K562 (cell line): Measurements from ENCODE around the gene SCARF2. TPM values are rescaled to one million over a fixed set of nuclear protein-coding genes. Genes with fewer than 3 reads are reported as not detected.
A peak's percentile ranks its signal among the peaks of the same experiment; 100 is the strongest.

Experiments used
- ATAC-seq: fragments of 200-7000 bp; cut with Tn5 transposase; 3 replicates; pipeline ENCODE4 v1.9.1; 2020; ENCODE audit warnings: moderate library complexity
- BruUV-seq: library from RNA; stranded (reverse); fragments of 400-500 nt; replicated peaks from 2 replicates; lab custom pipeline; 2021; lab: Mats Ljungman, UMichigan
- CTCF ChIA-PET: fragments of 300-600 bp; formaldehyde crosslinking; extraction: SDS; loops from one replicate; lab custom pipeline; 2021; ENCODE audit warnings: low intra/inter-chr PET ratio; lab: Yijun Ruan, JAX
- POLR2A ChIA-PET: fragments of 300-600, 350-650 bp; sonication (Branson Sonifier 250); formaldehyde crosslinking; extraction: SDS; loops from one replicate; lab custom pipeline; 2021; ENCODE audit warnings: antibody characterized with exemption, inconsistent platforms; lab: Yijun Ruan, JAX
- DNase-seq, 4 experiments: peaks; one replicate each; pipeline versions ENCODE4 v3.0.0 to v3.0.0-alpha.2; 2011 to 2018; ENCODE audit warnings: low spot score in 3 of 4, mixed read lengths in 3 of 4; ENCODE audit errors: extremely low read depth in 1 of 4
- FAIRE-seq: peaks from 2 replicates; lab custom pipeline; 2011; peaks lifted over from hg19 to GRCh38; lab: Jason Lieb, UNC
- H2AFZ ChIP-seq: 2 replicates; pipeline ENCODE4 v1.6.0; 2011; ENCODE audit warnings: low read depth, low read length, control low read depth, inconsistent platforms
- H3K27ac ChIP-seq: fragments of 200-600 bp; 3 replicates; pipeline ENCODE4 v1.8.0; 2011; ENCODE audit warnings: low read depth, mild to moderate bottlenecking, control low read depth, inconsistent platforms, low read length, moderate library complexity, mixed read lengths; ENCODE audit errors: extremely low read depth
- H3K27me3 ChIP-seq, 2 experiments: fragments of 300-600 bp in 1 of 2; 2 replicates in 1 of 2; 3 replicates in 1 of 2; pipeline versions ENCODE4 v1.6.0 to v1.8.0; 2011; ENCODE audit warnings: inconsistent platforms in 2 of 2, low read length in 2 of 2, mild to moderate bottlenecking in 1 of 2, mixed read lengths in 1 of 2, moderate library complexity in 1 of 2; ENCODE audit not compliant: control insufficient read depth in 2 of 2, insufficient read depth in 2 of 2
- H3K36me3 ChIP-seq: fragments of 300-600 bp; 3 replicates; pipeline ENCODE4 v1.8.0; 2011; ENCODE audit warnings: mild to moderate bottlenecking, low read length, inconsistent platforms; ENCODE audit not compliant: control insufficient read depth, insufficient read depth
- H3K4me1 ChIP-seq, 2 experiments: fragments of 200-600 bp in 1 of 2; replicated peaks in 1 of 2; 2 replicates in 1 of 2; 3 replicates in 1 of 2; pipeline versions ENCODE4 v1.5.1 to v1.8.0; 2011; ENCODE audit warnings: inconsistent platforms in 2 of 2, low read length in 2 of 2, mild to moderate bottlenecking in 1 of 2, mixed read lengths in 1 of 2, moderate library complexity in 1 of 2; ENCODE audit not compliant: control insufficient read depth in 2 of 2, insufficient read depth in 2 of 2
- H3K4me2 ChIP-seq: 2 replicates; pipeline ENCODE4 v1.6.1; 2011; ENCODE audit warnings: low read length, control low read depth, inconsistent platforms, mixed read lengths; ENCODE audit not compliant: insufficient read depth
- H3K4me3 ChIP-seq: fragments of 200-600 bp; sonication (generic), shearing (Covaris generic); 2 replicates; pipeline ENCODE4 v1.5.1; 2016; ENCODE audit warnings: control low read depth, inconsistent platforms
- H3K79me2 ChIP-seq: fragments of 200-600 bp; 3 replicates; pipeline ENCODE4 v1.8.0; 2011; ENCODE audit warnings: low read length, inconsistent platforms; ENCODE audit not compliant: control insufficient read depth, insufficient read depth
- H3K9ac ChIP-seq, 2 experiments: 2 replicates each; pipeline versions ENCODE4 v1.6.0 to v1.6.1; 2011; ENCODE audit warnings: low read depth in 2 of 2, low read length in 2 of 2, control low read depth in 1 of 2, inconsistent platforms in 1 of 2, mild to moderate bottlenecking in 1 of 2, mixed read lengths in 1 of 2; ENCODE audit not compliant: insufficient read depth in 1 of 2
- H3K9me1 ChIP-seq: one replicate; pipeline ENCODE4 v1.6.0; 2011; ENCODE audit warnings: inconsistent platforms, mild to moderate bottlenecking, low read length, moderate library complexity; ENCODE audit not compliant: control insufficient read depth, insufficient read depth
- H3K9me3 ChIP-seq: replicated peaks from 2 replicates; pipeline ENCODE4 v1.5.1; 2011; ENCODE audit warnings: low read depth, low read length, inconsistent platforms; ENCODE audit not compliant: control insufficient read depth, insufficient read depth
- H4K20me1 ChIP-seq: replicated peaks from 2 replicates; pipeline ENCODE4 v1.6.1; 2011; ENCODE audit warnings: low read length, inconsistent platforms, mixed read lengths; ENCODE audit not compliant: control insufficient read depth, insufficient read depth
- BRCA1 ChIP-seq, 2 experiments: fragments of 450-650 bp in 1 of 2; sonication (generic) in 1 of 2; formaldehyde crosslinking in 1 of 2; IDR thresholded peaks; 2 replicates each; pipeline versions ENCODE4 v1.5.0 to v1.6.1; 2017 to 2020; ENCODE audit warnings: mild to moderate bottlenecking in 1 of 2, missing genetic modification reagents in 1 of 2
- CBX3 ChIP-seq, 2 experiments: IDR thresholded peaks; 1 replicate in 1 of 2; 2 replicates in 1 of 2; pipeline ENCODE4 v1.6.1; 2012; ENCODE audit warnings: inconsistent platforms in 2 of 2, low read length in 2 of 2, borderline replicate concordance in 1 of 2, control low read depth in 1 of 2
- CREB3 ChIP-seq: fragments of 450-650 bp; conservative IDR thresholded peaks from 2 replicates; pipeline ENCODE4 v1.6.1; 2016; ENCODE audit warnings: missing genetic modification characterization, low read depth, mild to moderate bottlenecking, missing compliant biosample characterization, moderate library complexity
- DMBX1 ChIP-seq: fragments of 250-450 bp; sonication (Bioruptor Pico); IDR thresholded peaks from 2 replicates; pipeline ENCODE4 v1.8.0; 2022; ENCODE audit warnings: inconsistent platforms, mild to moderate bottlenecking, moderate library complexity, borderline replicate concordance
- HDAC6 ChIP-seq: IDR thresholded peaks from 2 replicates; pipeline ENCODE4 v1.6.1; 2012; ENCODE audit warnings: low read depth, mild to moderate bottlenecking, control low read depth, inconsistent platforms, low read length, moderate library complexity
- KLF1 ChIP-seq: fragments of 450-650 bp; IDR thresholded peaks from 2 replicates; pipeline ENCODE4 v1.6.1; 2016; ENCODE audit warnings: missing genetic modification characterization, missing compliant biosample characterization
- NFE2 ChIP-seq: IDR thresholded peaks from 2 replicates; pipeline ENCODE4 v1.6.1; 2014; ENCODE audit warnings: antibody characterized with exemption, low read depth
- NKRF ChIP-seq: fragments of 450-650 bp; IDR thresholded peaks from 2 replicates; pipeline ENCODE4 v1.6.1; 2016; ENCODE audit warnings: borderline replicate concordance
- SAP30 ChIP-seq: fragments of 200-600 bp; sonication (generic); IDR thresholded peaks from 2 replicates; pipeline ENCODE4 v1.6.1; 2012; ENCODE audit warnings: borderline replicate concordance, low read depth, mild to moderate bottlenecking, moderate library complexity, low read length, control low read depth, inconsistent platforms; ENCODE audit not compliant: insufficient read depth, poor library complexity, severe bottlenecking
- SMAD1 ChIP-seq: fragments of 150-350 bp; IDR thresholded peaks from 2 replicates; pipeline ENCODE4 v1.6.1; 2014; ENCODE audit warnings: low read length, low read depth; ENCODE audit not compliant: partially characterized antibody
- TOE1 ChIP-seq, 2 experiments: fragments of 450-650 bp in 1 of 2; sonication (generic) in 1 of 2; formaldehyde crosslinking in 1 of 2; IDR thresholded peaks; 2 replicates each; pipeline versions ENCODE4 v1.7.1 to v1.8.0; 2016 to 2022; ENCODE audit warnings: borderline replicate concordance in 2 of 2, mild to moderate bottlenecking in 2 of 2, antibody characterized with exemption in 1 of 2, inconsistent platforms in 1 of 2, low read depth in 1 of 2, missing genetic modification reagents in 1 of 2, moderate library complexity in 1 of 2
- ZNF311 ChIP-seq: fragments of 250-450 bp; sonication (Bioruptor Pico); IDR thresholded peaks from 2 replicates; pipeline ENCODE4 v1.4.0; 2020; ENCODE audit warnings: mild to moderate bottlenecking, moderate library complexity
- ZNF699 ChIP-seq: fragments of 250-450 bp; sonication (Bioruptor Pico); IDR thresholded peaks from 2 replicates; pipeline ENCODE4 v1.8.0; 2021; ENCODE audit warnings: mild to moderate bottlenecking, moderate library complexity; ENCODE audit not compliant: insufficient replicate concordance
- ZNF76 ChIP-seq: fragments of 250-450 bp; sonication (Bioruptor Pico); IDR thresholded peaks from 2 replicates; pipeline ENCODE4 v1.4.0; 2020; ENCODE audit warnings: mild to moderate bottlenecking, moderate library complexity, borderline replicate concordance
- WGBS: fragments of 100-300 bp; shearing (Covaris generic); methylation state at CpG from one replicate; pipeline ENCODE4 v1.1.6; 2016; ENCODE audit warnings: low coverage, mixed read lengths; ENCODE audit not compliant: insufficient coverage; ENCODE audit errors: missing lambda C conversion rate; 5-methylcytosine and 5-hydroxymethylcytosine counted together
- in situ Hi-C: fragments of 300-500 bp; cut with MboI; formaldehyde crosslinking; loops from 4 replicates; pipeline ENCODE4 v1.15.0; 2018; ENCODE audit warnings: inconsistent platforms, mixed read lengths
- intact Hi-C: fragments of 100-400 bp; cut with micrococcal nuclease; formaldehyde crosslinking; loops from 2 replicates; pipeline ENCODE4 v1.14.2; 2022
- polyA plus RNA-seq, 8 experiments: library from polyadenylated mRNA; depleted of rRNA in 4 of 8; stranded (reverse) in 5 of 8; unstranded in 3 of 8; fragments of >200 nt; fragmentation: Nextera tagmentation in 2 of 8; fragmentation: Illumina TruSeq in 1 of 8; extraction: Ambion mirVana in 2 of 8; extraction: Trizol in 1 of 8; gene quantifications; 2 replicates each; pipeline versions ENCODE4 v1.2.1 to v1.2.3, GENCODE V29; 2011 to 2014; ENCODE audit warnings: inconsistent platforms in 1 of 8, missing spikeins in 1 of 8
- total RNA-seq, 7 experiments: library from RNA; depleted of rRNA in 6 of 7; stranded (reverse); fragments of >200 nt in 6 of 7; fragmentation: Illumina TruSeq in 2 of 7; extraction: Trizol in 2 of 7; gene quantifications; 2 replicates each; pipeline versions ENCODE4 v1.2.1 to v1.2.3, GENCODE V29; 2011 to 2021; ENCODE audit warnings: low replicate concordance in 1 of 7
- TF ChIP-seq, protein P1 (sequence below): sonication (generic); formaldehyde crosslinking; IDR thresholded peaks from 2 replicates; pipeline ENCODE4 v1.8.0; 2022; ENCODE audit warnings: mild to moderate bottlenecking, missing genetic modification reagents

The SCARF2 gene
- total and polyA plus RNA-seq, 9 of the 15 experiments (the other 6 are each of a cell fraction or from before 2014, with no cell fraction given), result 0.06 to 0.32 (median 0.21) TPM; not detected in 5

- no peak for TF ChIP-seq ZNF76
- no peak for TF ChIP-seq CREB3
- TF ChIP-seq KLF1, result 0 out of 2 replicates have a peak, but pooled peaks have one; percentile 15
- TF ChIP-seq SAP30, result no peak
- TF ChIP-seq CBX3 (IDR thresholded peaks at IDR 0.05; ENCODE audit: borderline replicate concordance in 1 of 2, low read length in 2 of 2), result peak in 1 of 2 experiments; percentile 58; a peak in 1 of 3 replicates
- TF ChIP-seq HDAC6, result 0 out of 2 replicates have a peak, but pooled peaks have one; percentile 66
- TF ChIP-seq TOE1 (IDR thresholded peaks at IDR 0.05; ENCODE audit: borderline replicate concordance), result no peak
- no peak for TF ChIP-seq TOE1 (CRISPR knock-in tag; IDR thresholded peaks at IDR 0.05; ENCODE audit: borderline replicate concordance, low read depth)
These were observed 47.2 kb downstream of the SCARF2 start (continued) for GRCh38 chr22:20390394-20390907.

- intact Hi-C loops, result no loop called here
- 5% methylated on average over 6 of the region's 6 CpGs for WGBS
- TF ChIP-seq NKRF (no peak), NFE2 (no peak), SMAD1 (no peak), ZNF699 (CRISPR knock-in tag) (peak; percentile 58), ZNF311 (CRISPR knock-in tag) (no peak), DMBX1 (CRISPR knock-in tag) (no peak), BRCA1 (IDR thresholded peaks at IDR 0.05) (no peak), BRCA1 (CRISPR knock-in tag; IDR thresholded peaks at IDR 0.05) (no peak)
- TF ChIP-seq, protein P1, sequence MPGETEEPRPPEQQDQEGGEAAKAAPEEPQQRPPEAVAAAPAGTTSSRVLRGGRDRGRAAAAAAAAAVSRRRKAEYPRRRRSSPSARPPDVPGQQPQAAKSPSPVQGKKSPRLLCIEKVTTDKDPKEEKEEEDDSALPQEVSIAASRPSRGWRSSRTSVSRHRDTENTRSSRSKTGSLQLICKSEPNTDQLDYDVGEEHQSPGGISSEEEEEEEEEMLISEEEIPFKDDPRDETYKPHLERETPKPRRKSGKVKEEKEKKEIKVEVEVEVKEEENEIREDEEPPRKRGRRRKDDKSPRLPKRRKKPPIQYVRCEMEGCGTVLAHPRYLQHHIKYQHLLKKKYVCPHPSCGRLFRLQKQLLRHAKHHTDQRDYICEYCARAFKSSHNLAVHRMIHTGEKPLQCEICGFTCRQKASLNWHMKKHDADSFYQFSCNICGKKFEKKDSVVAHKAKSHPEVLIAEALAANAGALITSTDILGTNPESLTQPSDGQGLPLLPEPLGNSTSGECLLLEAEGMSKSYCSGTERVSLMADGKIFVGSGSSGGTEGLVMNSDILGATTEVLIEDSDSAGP, result no peak
These were observed 48.3 kb downstream of the SCARF2 start for GRCh38 chr22:20389288-20389687.

More at GRCh38 chr22:20389288-20389687, 48.3 kb downstream of the SCARF2 start:
- Histone ChIP-seq H3K79me2 (peaks cover 3% of the 10 kb centered on the region; the same call in 2 of the 3 replicates), H3K9ac (no peak overlapping the region), H3K27me3 (peaks cover 24 to 43% of the 10 kb centered on the region in 2 experiments), H3K4me2 (no peak overlapping the region), H3K36me3 (no peaks in the 10 kb centered on the region), H3K4me1 (peaks cover 7 to 19% of the 10 kb centered on the region in 2 experiments; a peak in 4 of 5 replicates), H3K4me3 (no peak overlapping the region), H3K9me3 (peaks cover 10% of the 10 kb centered on the region), H3K9me1 (no peaks in the 10 kb centered on the region), H4K20me1 (no peaks in the 10 kb centered on the region), H2AFZ (no peak overlapping the region), H3K27ac (no peak overlapping the region)
- ATAC-seq, result no peak
- ChIA-PET POLR2A (interaction anchor here (0.6 to 1.9 kb wide), 7 partner anchors 9 to 366 kb away, joined by 3 to 9 read pairs (median 4); no protein-coding TSS in a partner anchor), CTCF (no interaction called here)
- no peak for FAIRE-seq
- DNase-seq, result no peak
- in situ Hi-C loops, result no loop called here
- BruUV-seq, result no TSS peak
